ENCODE results near the gene GFI1B.

The GFI1B gene

GRCh38 chr9:132969783-132970182, 8.7 kb upstream of the GFI1B start:
- TF ChIP-seq, protein P1, sequence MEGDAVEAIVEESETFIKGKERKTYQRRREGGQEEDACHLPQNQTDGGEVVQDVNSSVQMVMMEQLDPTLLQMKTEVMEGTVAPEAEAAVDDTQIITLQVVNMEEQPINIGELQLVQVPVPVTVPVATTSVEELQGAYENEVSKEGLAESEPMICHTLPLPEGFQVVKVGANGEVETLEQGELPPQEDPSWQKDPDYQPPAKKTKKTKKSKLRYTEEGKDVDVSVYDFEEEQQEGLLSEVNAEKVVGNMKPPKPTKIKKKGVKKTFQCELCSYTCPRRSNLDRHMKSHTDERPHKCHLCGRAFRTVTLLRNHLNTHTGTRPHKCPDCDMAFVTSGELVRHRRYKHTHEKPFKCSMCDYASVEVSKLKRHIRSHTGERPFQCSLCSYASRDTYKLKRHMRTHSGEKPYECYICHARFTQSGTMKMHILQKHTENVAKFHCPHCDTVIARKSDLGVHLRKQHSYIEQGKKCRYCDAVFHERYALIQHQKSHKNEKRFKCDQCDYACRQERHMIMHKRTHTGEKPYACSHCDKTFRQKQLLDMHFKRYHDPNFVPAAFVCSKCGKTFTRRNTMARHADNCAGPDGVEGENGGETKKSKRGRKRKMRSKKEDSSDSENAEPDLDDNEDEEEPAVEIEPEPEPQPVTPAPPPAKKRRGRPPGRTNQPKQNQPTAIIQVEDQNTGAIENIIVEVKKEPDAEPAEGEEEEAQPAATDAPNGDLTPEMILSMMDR (IDR thresholded peaks at IDR 0.05; ENCODE audit: low read depth, low read length) = no peak

GRCh38 chr9:132970324-132971062, 8.0 kb upstream of the GFI1B start:
- DNase-seq (ENCODE audit: extremely low read depth, low read depth) = no peak
- TF ChIP-seq, protein P1 (IDR thresholded peaks at IDR 0.05; ENCODE audit: low read depth, low read length) = no peak

More at GRCh38 chr9:132969783-132970182, 8.7 kb upstream of the GFI1B start:
- no peak for DNase-seq (ENCODE audit: extremely low read depth, low read depth)

DNA sequence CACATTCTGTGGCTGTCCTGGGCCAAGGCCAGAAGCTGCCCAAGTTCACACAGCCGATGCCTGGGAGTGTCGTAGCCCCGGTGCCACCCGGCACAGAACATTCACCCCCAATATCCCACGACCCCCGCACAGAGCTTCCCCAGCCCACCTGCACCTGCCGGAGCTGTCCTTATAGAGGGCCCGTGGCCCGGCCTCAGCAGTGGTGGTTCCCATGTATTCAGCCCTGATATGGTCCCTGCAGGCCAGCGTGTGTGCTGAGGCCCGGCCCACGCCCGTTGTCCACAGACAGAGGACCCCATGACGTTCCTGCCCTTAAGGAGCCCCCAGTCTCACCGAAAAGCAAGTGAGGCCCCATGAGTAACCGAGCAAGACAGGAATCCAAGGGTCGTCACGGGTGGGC, 5.3 kb upstream of the GFI1B start:
- TF ChIP-seq, protein P1 (IDR thresholded peaks at IDR 0.05; ENCODE audit: low read depth, low read length) = no peak
- DNase-seq (ENCODE audit: extremely low read depth, low read depth) = no peak

- no peak for DNase-seq (ENCODE audit: extremely low read depth, low read depth)
- TF ChIP-seq, protein P1 (IDR thresholded peaks at IDR 0.05; ENCODE audit: low read depth, low read length) = no peak
Observed at GRCh38 chr9:132973713-132974112, 4.8 kb upstream of the GFI1B start.

- TF ChIP-seq, protein P1 (IDR thresholded peaks at IDR 0.05; ENCODE audit: low read depth, low read length) = no peak
- no peak for DNase-seq (ENCODE audit: extremely low read depth, low read depth)
Observed at GRCh38 chr9:132975961-132976360, 2.5 kb upstream of the GFI1B start.

DNA sequence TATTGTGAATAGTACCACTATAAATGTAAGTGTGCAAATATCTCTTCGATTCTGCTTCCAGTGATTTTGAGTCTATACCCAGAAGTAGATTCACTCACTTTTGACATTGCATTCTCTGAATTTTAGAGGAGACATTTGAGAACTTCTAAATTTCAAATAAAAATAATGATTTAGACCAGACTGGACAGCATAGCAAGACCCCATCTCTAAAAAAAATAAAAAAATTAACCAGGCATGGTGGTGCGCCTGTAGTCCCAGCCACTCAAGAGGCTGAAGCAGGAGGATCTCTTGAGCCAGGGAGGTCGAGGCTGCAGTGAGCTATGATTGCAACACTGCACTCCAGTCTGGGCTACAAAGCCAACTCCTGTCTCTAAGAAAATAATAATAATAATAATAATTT, 1.9 kb upstream of the GFI1B start:
- TF ChIP-seq, protein P1 (IDR thresholded peaks at IDR 0.05; ENCODE audit: low read depth, low read length) = no peak
- no peak for DNase-seq (ENCODE audit: extremely low read depth, low read depth)

GRCh38 chr9:132978112-132978450, 413 bp upstream of the GFI1B start:
- TF ChIP-seq, protein P1 (IDR thresholded peaks at IDR 0.05; ENCODE audit: low read depth, low read length) = no peak
- no peak for DNase-seq (ENCODE audit: extremely low read depth, low read depth)
